ENCODE results near the gene KIN.
"Not testable (repeated sequence)": the region's sequence is repeated elsewhere in the genome, so short reads cannot be mapped to it uniquely, and the experiment has no call there.

Gene KIN

GRCh38 chr10:7787857-7788638 lies at the start of gene KIN, which contains the start of gene ATP5F1C:
Gene KIN, minus strand, starts transcription at chr10:7787993. Its CDS starts 60 bp downstream, at chr10:7787933.
Gene ATP5F1C, plus strand, starts transcription at chr10:7788177. Its CDS starts 31 bp downstream, at chr10:7788208.
- DNase-seq (ENCODE audit: low spot score), result peak; percentile 98

DNA sequence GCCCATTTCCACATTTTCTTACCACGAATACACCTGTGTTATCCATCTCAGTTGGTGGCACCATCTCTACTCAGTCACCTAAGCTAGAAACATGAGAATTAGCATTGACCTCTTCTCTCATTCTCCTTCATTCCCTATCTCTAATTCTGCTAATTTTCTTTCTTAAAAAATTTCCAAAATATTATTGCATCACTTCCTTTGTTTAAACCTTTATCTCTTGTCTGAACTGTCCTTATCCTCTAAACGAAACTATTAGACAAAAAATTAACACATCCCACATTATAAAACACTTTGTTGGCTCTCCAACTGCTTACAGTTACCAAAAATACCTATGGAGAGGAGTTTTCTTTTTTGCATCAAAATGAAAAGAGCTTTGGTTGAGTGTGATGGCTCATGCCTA lies 48.8 kb upstream of the KIN start:
- no peak for DNase-seq (ENCODE audit: low spot score)

GRCh38 chr10:7834262-7834661 lies 46.5 kb upstream of the KIN start:
- DNase-seq (ENCODE audit: low spot score), result no peak

DNA sequence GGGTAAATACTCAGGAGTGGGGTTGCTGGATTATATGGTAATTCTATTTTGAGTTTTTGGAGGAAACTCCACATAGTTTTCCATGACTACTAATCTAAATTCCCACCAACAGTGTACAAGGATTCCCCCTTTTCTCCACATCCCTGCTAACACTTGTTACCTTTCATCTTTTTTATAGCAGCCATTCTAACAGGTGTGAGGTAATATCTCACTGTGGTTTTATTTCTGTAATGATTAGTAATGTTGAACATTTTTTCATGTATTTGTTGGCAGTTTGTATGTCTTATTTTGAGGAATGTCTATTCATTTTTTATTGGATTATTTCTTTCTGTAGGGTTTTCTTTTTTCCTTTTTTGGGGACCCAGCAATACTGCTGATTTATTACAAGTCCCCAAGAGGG lies 45.4 kb upstream of the KIN start:
- no peak for DNase-seq (ENCODE audit: low spot score)

- DNase-seq (ENCODE audit: low spot score), result no peak
These were observed 44.3 kb upstream of the KIN start for GRCh38 chr10:7832060-7832459.

DNA sequence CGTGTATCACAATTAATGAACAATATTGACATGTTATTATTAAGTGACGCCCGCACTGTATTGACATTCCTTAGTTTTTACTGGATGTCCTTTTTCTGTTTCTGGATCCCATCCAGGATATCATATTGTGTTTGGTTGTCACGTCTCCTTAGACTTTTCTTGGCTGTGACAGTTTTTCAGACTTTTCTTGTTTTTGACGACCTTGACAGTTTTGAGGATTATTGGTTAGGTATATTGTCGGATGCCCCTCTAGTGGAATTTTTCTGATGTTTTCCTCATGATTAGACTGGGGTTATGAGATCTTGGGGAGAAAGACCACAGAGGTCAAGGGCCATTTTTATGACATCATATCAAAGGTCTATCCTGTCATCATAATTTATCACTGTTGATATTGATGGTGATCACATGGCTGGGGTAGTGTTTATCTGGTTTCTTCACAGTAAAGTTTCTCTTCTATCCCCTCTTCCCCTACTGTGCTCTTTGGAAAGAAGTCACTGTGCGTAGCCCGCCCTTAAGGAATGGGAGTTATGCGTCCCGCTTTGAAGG lies 41.6 kb upstream of the KIN start:
- DNase-seq (ENCODE audit: low spot score), result no peak

- no peak for DNase-seq (ENCODE audit: low spot score)
These were observed 39.2 kb upstream of the KIN start for GRCh38 chr10:7826971-7827370.

DNA sequence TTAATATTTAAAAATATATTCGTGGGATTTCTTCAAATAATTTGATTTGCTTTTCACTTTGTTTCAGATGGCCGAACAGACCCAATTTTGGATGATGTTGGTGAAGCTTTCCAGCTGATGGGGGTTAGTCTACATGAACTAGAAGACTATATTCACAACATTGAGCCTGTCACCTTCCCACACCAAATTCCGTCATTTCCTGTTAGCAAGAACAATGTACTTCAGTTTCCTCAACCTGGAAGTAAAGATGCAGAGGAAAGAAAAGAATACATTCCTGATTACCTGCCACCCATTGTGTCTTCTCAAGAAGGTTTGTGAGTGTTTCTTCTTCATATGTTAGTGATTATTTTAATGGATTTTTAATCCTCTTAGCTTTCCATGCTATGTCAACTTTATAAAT lies 36.5 kb upstream of the KIN start:
- no peak for DNase-seq (ENCODE audit: low spot score)

DNA sequence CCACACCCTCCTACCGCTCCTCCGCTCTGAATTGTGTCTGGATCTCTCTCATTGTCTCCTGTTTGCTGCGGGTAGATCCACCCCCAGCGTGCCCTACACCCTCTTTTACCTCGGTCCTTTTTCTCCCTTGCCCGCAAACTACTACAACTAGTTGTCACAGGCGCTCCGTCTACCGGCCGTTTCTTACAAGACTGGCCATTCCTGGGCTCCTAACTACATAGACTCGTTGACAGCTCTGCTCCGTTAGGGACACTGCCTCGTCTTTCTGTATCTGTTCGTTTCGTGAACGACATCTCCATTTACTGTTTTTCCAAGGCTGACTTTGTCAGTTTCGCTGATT lies 31.3 kb upstream of the KIN start:
- DNase-seq (ENCODE audit: low spot score), result peak; percentile 53

GRCh38 chr10:7818295-7819120 lies 30.7 kb upstream of the KIN start, which contains the start of gene TAF3:
Gene TAF3, plus strand, starts transcription at chr10:7818505. Its CDS starts 205 bp downstream, at chr10:7818710.
- peak; percentile 93 for DNase-seq (ENCODE audit: low spot score)

DNA sequence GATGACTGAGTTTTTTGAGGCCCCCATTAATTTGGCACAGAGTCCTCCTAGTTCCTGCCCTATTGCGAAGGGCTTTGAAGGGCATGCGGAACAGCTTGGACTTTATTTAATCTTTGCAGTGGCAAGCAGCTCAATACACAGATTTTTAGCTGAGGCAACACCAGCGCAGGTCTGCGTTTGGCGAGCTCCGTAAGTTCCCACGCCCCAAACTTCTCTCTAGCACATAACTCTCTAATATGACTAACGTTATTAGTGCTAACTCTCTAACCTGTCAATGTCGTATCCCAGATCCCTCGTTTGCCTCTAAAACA lies 30.1 kb upstream of the KIN start:
- DNase-seq (ENCODE audit: low spot score), result no peak

DNA sequence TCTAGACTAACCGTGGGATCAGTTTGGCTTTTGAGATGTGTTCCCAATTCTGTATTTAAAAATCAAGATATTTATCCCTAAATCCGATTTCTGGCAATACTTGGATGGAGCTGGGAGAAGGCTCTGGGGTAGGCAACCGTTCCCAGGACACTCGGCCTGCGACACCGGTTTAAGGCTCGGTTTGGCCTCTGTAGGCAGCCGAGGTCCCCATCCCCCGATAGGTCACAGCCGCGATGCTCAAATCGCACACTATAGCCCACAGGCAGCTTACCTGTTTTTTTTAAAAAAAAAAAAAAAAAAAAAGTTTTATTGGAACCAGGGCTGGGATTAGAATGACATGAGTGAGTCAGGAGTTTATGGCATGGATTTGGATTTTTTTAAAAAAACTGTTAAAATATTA lies 29.8 kb upstream of the KIN start:
- no peak for DNase-seq (ENCODE audit: low spot score)

DNA sequence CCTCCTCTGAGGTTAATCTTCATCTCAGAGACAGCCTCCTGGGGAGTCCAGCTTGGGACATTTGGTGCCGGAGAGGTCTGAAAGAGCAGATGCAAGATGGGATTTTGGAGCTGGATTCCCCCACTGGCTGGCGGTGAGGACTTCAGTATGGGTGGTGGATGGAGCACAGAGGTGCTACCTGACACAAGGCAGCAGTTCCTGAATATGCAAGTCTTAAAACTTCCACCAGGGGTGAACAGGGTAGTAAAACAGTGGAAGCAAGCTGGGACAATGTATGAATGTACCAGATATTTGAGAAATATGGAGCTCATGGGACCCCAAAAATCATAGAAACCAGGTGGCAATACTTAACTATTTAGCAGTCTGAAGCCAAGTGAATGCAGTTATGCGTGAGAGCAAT lies 25.7 kb upstream of the KIN start:
- DNase-seq (ENCODE audit: low spot score), result no peak

GRCh38 chr10:7811743-7812142 lies 23.9 kb upstream of the KIN start:
- not testable (repeated sequence) for DNase-seq (ENCODE audit: low spot score)

GRCh38 chr10:7811000-7811399 lies 23.2 kb upstream of the KIN start:
- DNase-seq (ENCODE audit: low spot score), result no peak

GRCh38 chr10:7810443-7810842 lies 22.6 kb upstream of the KIN start:
- no peak for DNase-seq (ENCODE audit: low spot score)

GRCh38 chr10:7808686-7809267 lies 21.0 kb upstream of the KIN start:
- no peak for DNase-seq (ENCODE audit: low spot score)

GRCh38 chr10:7804741-7805140 lies 16.9 kb upstream of the KIN start:
- DNase-seq (ENCODE audit: low spot score), result no peak

- DNase-seq (ENCODE audit: low spot score), result no peak
These were observed 16.4 kb upstream of the KIN start for GRCh38 chr10:7804216-7804615.

DNA sequence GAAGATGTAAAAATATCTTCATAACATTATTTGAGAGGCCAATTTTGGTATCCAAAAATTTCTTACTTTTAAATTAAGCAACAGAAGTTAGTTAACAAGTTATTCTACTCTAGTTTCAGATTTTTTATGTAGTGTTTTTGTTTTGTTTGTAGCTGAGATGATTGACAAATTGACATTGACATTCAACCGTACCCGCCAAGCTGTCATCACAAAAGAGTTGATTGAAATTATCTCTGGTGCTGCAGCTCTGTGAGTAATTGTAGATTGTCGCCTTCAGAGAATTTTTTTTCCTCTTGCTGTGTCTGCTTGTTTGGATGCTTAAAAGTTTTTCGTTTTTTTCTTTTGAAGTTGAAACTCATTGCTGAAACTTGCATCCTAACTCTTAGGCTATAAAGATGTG lies 14.8 kb upstream of the KIN start:
- no peak for DNase-seq (ENCODE audit: low spot score)

- no peak for DNase-seq (ENCODE audit: low spot score)
These were observed 9.8 kb upstream of the KIN start for GRCh38 chr10:7797582-7797981.

- DNase-seq (ENCODE audit: low spot score), result no peak
These were observed 7.8 kb upstream of the KIN start for GRCh38 chr10:7795605-7796004.

All from ecto neural progenitor cell (in vitro differentiated cells).